Ishikawa (cell line): ENCODE measurements around the gene C17orf100.

Experiments used
- CEBPB ChIP-seq: IDR thresholded peaks from 2 replicates; pipeline ENCODE4 v1.6.1; 2012
- CREB1 ChIP-seq: IDR thresholded peaks from 2 replicates; pipeline ENCODE4 v1.6.1; 2012; ENCODE audit warnings: low read depth
- EGR1 ChIP-seq: IDR thresholded peaks from 2 replicates; pipeline ENCODE4 v1.6.1; 2012
- EP300 ChIP-seq: IDR thresholded peaks from 2 replicates; pipeline ENCODE4 v1.6.1; 2012; ENCODE audit warnings: borderline replicate concordance
- FOXM1 ChIP-seq: IDR thresholded peaks from 2 replicates; pipeline ENCODE4 v1.6.1; 2012; ENCODE audit warnings: low read depth, borderline replicate concordance
- NFIC ChIP-seq: IDR thresholded peaks from 2 replicates; pipeline ENCODE4 v1.6.1; 2012
- RAD21 ChIP-seq: IDR thresholded peaks from 2 replicates; pipeline ENCODE4 v1.6.1; 2012; ENCODE audit warnings: low read depth
- REST ChIP-seq: IDR thresholded peaks from 2 replicates; pipeline ENCODE4 v1.6.1; 2012; ENCODE audit warnings: low read depth, mild to moderate bottlenecking
- TAF1 ChIP-seq: IDR thresholded peaks from 2 replicates; pipeline ENCODE4 v1.6.1; 2012; ENCODE audit warnings: low read depth, mild to moderate bottlenecking
- TCF12 ChIP-seq: IDR thresholded peaks from 2 replicates; pipeline ENCODE4 v1.6.1; 2012; ENCODE audit warnings: low read depth
- TEAD4 ChIP-seq: IDR thresholded peaks from 2 replicates; pipeline ENCODE4 v1.6.1; 2012
- YY1 ChIP-seq: IDR thresholded peaks from 2 replicates; pipeline ENCODE4 v1.6.1; 2012; ENCODE audit warnings: low read depth
- ZBTB7A ChIP-seq: IDR thresholded peaks from 2 replicates; pipeline ENCODE4 v1.6.1; 2012; ENCODE audit warnings: low read depth
- TF ChIP-seq, protein P1 (sequence below): IDR thresholded peaks from 2 replicates; pipeline ENCODE4 v1.6.1; 2012
- TF ChIP-seq, protein P2 (sequence below): IDR thresholded peaks from 2 replicates; pipeline ENCODE4 v1.6.1; 2012

The C17orf100 gene

DNA sequence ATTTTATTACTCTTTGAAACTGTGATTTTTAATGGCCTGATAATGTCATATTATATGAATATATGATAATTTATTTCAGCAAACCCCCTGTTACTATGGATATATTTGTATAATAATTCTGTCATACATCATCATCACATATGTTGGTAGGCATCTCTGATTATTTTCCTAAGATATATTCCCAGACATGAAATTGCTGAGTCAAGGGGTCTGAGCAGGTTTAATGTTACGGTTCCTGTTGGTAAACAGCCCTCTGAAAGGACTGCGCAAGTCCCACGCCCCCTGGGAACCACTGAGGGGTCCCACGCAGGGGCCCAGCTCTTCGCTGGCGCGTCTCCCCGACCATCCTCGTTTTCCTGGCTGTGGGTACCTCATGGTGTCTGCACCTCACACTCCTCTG is 37.4 kb downstream of the C17orf100 start:
- TF ChIP-seq TAF1 (no peak), EP300 (no peak), TEAD4 (no peak), YY1 (no peak), REST (no peak), NFIC (no peak), RAD21 (no peak), FOXM1 (no peak), CREB1 (no peak), TCF12 (no peak), ZBTB7A (no peak)
- TF ChIP-seq, protein P1, sequence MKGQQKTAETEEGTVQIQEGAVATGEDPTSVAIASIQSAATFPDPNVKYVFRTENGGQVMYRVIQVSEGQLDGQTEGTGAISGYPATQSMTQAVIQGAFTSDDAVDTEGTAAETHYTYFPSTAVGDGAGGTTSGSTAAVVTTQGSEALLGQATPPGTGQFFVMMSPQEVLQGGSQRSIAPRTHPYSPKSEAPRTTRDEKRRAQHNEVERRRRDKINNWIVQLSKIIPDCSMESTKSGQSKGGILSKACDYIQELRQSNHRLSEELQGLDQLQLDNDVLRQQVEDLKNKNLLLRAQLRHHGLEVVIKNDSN: no peak

- TF ChIP-seq EP300: no peak
- no peak for TF ChIP-seq ZBTB7A
- TF ChIP-seq, protein P1: no peak
- TF ChIP-seq TEAD4: no peak
- TF ChIP-seq TAF1: no peak
- no peak for TF ChIP-seq CREB1
- TF ChIP-seq YY1: no peak
- TF ChIP-seq REST: no peak
- TF ChIP-seq EGR1: no peak
These were observed 39.1 kb downstream of the C17orf100 start for GRCh38 chr17:6690641-6691040.

DNA sequence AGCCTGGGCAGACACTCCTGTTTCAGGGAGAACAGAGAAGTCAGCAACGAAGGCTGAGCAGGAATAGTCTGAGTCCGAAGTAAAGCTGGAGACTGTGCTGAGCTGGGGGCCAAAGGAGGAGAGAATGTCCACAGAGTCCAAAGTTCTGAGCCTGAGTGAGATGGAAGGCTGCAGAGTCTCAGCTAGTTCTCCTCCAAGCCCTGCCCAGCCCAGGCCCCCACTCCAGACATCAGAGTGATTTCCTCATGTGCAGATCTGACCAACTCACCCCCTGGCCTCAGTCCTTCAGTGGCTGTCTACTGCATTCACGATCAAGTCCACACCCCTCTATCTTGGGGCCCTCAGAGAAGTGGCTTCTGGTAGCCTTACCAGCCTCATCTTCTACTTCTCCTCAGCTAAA is 40.0 kb downstream of the C17orf100 start:
- no peak for TF ChIP-seq TAF1
- no peak for TF ChIP-seq FOXM1
- no peak for TF ChIP-seq EGR1
- TF ChIP-seq RAD21: no peak
- TF ChIP-seq CEBPB: no peak
- no peak for TF ChIP-seq REST
- TF ChIP-seq TEAD4: no peak
- no peak for TF ChIP-seq EP300
- TF ChIP-seq TCF12: no peak
- no peak for TF ChIP-seq CREB1
- no peak for TF ChIP-seq NFIC
- TF ChIP-seq, protein P1: no peak
- TF ChIP-seq, protein P2, sequence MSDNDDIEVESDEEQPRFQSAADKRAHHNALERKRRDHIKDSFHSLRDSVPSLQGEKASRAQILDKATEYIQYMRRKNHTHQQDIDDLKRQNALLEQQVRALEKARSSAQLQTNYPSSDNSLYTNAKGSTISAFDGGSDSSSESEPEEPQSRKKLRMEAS: no peak
- no peak for TF ChIP-seq YY1
- no peak for TF ChIP-seq ZBTB7A

DNA sequence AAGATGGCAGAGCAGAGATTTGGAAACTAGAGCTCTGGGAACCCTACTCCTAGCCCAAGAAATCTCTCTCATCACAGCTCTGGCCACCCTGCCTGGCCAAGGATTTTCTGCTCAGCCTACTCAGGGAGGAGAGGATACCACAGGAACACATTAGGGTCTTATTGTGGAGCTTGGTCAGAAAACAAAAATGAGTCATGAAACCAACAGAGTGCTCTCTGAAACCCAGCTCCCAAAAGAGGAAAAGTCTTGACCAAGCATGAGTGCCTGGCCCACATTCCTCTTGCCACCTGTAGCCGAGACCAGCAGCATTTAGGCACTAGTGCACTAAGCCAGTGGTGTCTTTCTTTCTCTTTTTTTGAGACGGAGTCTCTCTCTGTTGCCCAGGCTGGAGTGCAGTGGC is 43.5 kb downstream of the C17orf100 start:
- TF ChIP-seq TCF12: no peak
- TF ChIP-seq, protein P1: no peak
- no peak for TF ChIP-seq EP300
- no peak for TF ChIP-seq TAF1
